Smooth muscle cell (in vitro differentiated cells): ENCODE measurements around the gene GPRIN3. TPM values are rescaled to one million over a fixed set of nuclear protein-coding genes. Genes with fewer than 3 reads are reported as not detected.

ENCODE experiments used
- DNase-seq: peaks from one replicate; lab custom pipeline; 2025; ENCODE audit not compliant: unreplicated experiment; lab: John Stamatoyannopoulos, UW
- H2AFZ ChIP-seq: fragments of 200-600 bp; sonication (generic); 2 replicates; pipeline ENCODE4 v1.6.0; 2016; ENCODE audit warnings: antibody characterized with exemption, low read depth, mild to moderate bottlenecking
- H3F3A ChIP-seq: fragments of 200-600 bp; sonication (generic); 2 replicates; pipeline ENCODE4 v1.6.0; 2017; ENCODE audit warnings: antibody characterized with exemption, low read depth
- H3K27ac ChIP-seq: fragments of 200-600 bp; sonication (generic); 2 replicates; pipeline ENCODE4 v1.5.1; 2016; ENCODE audit warnings: low read depth, mild to moderate bottlenecking
- H3K27me3 ChIP-seq: fragments of 200-600 bp; sonication (generic); 2 replicates; pipeline ENCODE4 v1.6.1; 2016; ENCODE audit warnings: low read depth, mild to moderate bottlenecking
- H3K36me3 ChIP-seq: fragments of 200-600 bp; sonication (generic); 2 replicates; pipeline ENCODE4 v1.5.1; 2016; ENCODE audit warnings: low read depth
- H3K4me1 ChIP-seq: fragments of 200-600 bp; sonication (generic); 2 replicates; pipeline ENCODE4 v1.5.1; 2016; ENCODE audit warnings: low read depth
- H3K4me2 ChIP-seq: fragments of 200-600 bp; sonication (generic); 2 replicates; pipeline ENCODE4 v1.6.0; 2016; ENCODE audit warnings: mild to moderate bottlenecking
- H3K4me3 ChIP-seq: fragments of 200-600 bp; sonication (generic); 2 replicates; pipeline ENCODE4 v1.5.1; 2016; ENCODE audit warnings: mild to moderate bottlenecking
- H3K79me2 ChIP-seq: fragments of 200-600 bp; sonication (generic); 2 replicates; pipeline ENCODE4 v1.6.0; 2016; ENCODE audit warnings: low read depth, mild to moderate bottlenecking
- H3K9ac ChIP-seq: fragments of 200-600 bp; sonication (generic); 2 replicates; pipeline ENCODE4 v1.6.0; 2016; ENCODE audit warnings: low read depth
- H3K9me3 ChIP-seq: fragments of 200-600 bp; sonication (generic); replicated peaks from 2 replicates; pipeline ENCODE4 v1.5.1; 2016; ENCODE audit warnings: low read depth
- H4K20me1 ChIP-seq: fragments of 200-600 bp; sonication (generic); 2 replicates; pipeline ENCODE4 v1.6.0; 2016; ENCODE audit warnings: low read depth
- CTCF ChIP-seq: fragments of 200-600 bp; sonication (generic); IDR thresholded peaks from 2 replicates; pipeline ENCODE4 v1.5.1; 2017; ENCODE audit warnings: borderline replicate concordance, mild to moderate bottlenecking, antibody characterized with exemption; ENCODE audit not compliant: insufficient read depth, poor library complexity, severe bottlenecking
- WGBS: methylation state at CpG from one replicate; pipeline ENCODE4 v1.1.7; 2016; ENCODE audit warnings: low lambda C conversion rate; 5-methylcytosine and 5-hydroxymethylcytosine counted together
- polyA plus RNA-seq: library from polyadenylated mRNA; unstranded; fragments of >200 nt; fragmentation: Nextera tagmentation; extraction: Ambion mirVana; gene quantifications from 2 replicates; pipeline ENCODE4 v1.2.1, GENCODE V29; 2016
- total RNA-seq: library from RNA; depleted of rRNA; stranded (reverse); fragments of >200 nt; gene quantifications from 2 replicates; pipeline ENCODE4 v1.2.3, GENCODE V29; 2014

GPRIN3 gene
- total and polyA plus RNA-seq, 2 experiments from 2014 or later, result 0.47 to 1.8 TPM

GRCh38 chr4:89338206-89338605 lies 30.6 kb upstream of the GPRIN3 start:
- no peak overlapping the region for H3K9ac ChIP-seq
- H4K20me1 ChIP-seq, result no peaks in the 10 kb centered on the region

GRCh38 chr4:89337681-89338080 lies 30.1 kb upstream of the GPRIN3 start:
- Histone ChIP-seq H3K36me3 (no peaks in the 10 kb centered on the region), H3K79me2 (no peaks in the 10 kb centered on the region), H3K4me2 (no peak overlapping the region), H4K20me1 (no peaks in the 10 kb centered on the region), H3K9ac (no peak overlapping the region), H3F3A (no peaks in the 10 kb centered on the region), H3K27me3 (no peaks in the 10 kb centered on the region), H3K9me3 (no peaks in the 10 kb centered on the region), H3K4me3 (no peak overlapping the region), H2AFZ (no peak overlapping the region), H3K27ac (no peak overlapping the region), H3K4me1 (no peaks in the 10 kb centered on the region)
- TF ChIP-seq CTCF, result no peak
- WGBS, result 92% methylated on average over 2 of the region's 2 CpGs
- no peak for DNase-seq

More at GRCh38 chr4:89338206-89338605, 30.6 kb upstream of the GPRIN3 start:
- no peak for DNase-seq
- Histone ChIP-seq H3K9me3 (no peaks in the 10 kb centered on the region), H3K4me2 (no peak overlapping the region), H3K79me2 (no peaks in the 10 kb centered on the region), H3K4me1 (no peaks in the 10 kb centered on the region), H3K36me3 (no peaks in the 10 kb centered on the region), H2AFZ (no peak overlapping the region), H3K27ac (no peak overlapping the region), H3F3A (no peaks in the 10 kb centered on the region), H3K4me3 (no peak overlapping the region), H3K27me3 (no peaks in the 10 kb centered on the region)
- no peak for TF ChIP-seq CTCF

- no peaks in the 10 kb centered on the region for H3K36me3 ChIP-seq
- no peaks in the 10 kb centered on the region for H3K27me3 ChIP-seq
- H3K9me3 ChIP-seq, result no peaks in the 10 kb centered on the region
- 64% methylated on average over 4 of the region's 4 CpGs for WGBS
- H3K4me1 ChIP-seq, result no peaks in the 10 kb centered on the region
- no peak overlapping the region for H3K27ac ChIP-seq
- no peak overlapping the region for H2AFZ ChIP-seq
- H3K4me3 ChIP-seq, result no peak overlapping the region
- DNase-seq, result no peak
- no peak overlapping the region for H3K9ac ChIP-seq
- no peaks in the 10 kb centered on the region for H4K20me1 ChIP-seq
- no peaks in the 10 kb centered on the region for H3F3A ChIP-seq
- TF ChIP-seq CTCF, result no peak
- no peaks in the 10 kb centered on the region for H3K79me2 ChIP-seq
- H3K4me2 ChIP-seq, result no peak overlapping the region
Observed at GRCh38 chr4:89336818-89337420, 29.3 kb upstream of the GPRIN3 start.

- WGBS, result 87% methylated on average over 4 of the region's 4 CpGs
- Histone ChIP-seq H3K27me3 (no peaks in the 10 kb centered on the region), H3K4me1 (no peaks in the 10 kb centered on the region), H3K9me3 (no peaks in the 10 kb centered on the region), H3K4me2 (no peak overlapping the region), H3F3A (no peaks in the 10 kb centered on the region), H3K4me3 (no peak overlapping the region), H3K9ac (no peak overlapping the region), H3K27ac (no peak overlapping the region), H3K79me2 (no peaks in the 10 kb centered on the region), H4K20me1 (no peaks in the 10 kb centered on the region), H2AFZ (no peak overlapping the region), H3K36me3 (no peaks in the 10 kb centered on the region)
- TF ChIP-seq CTCF, result no peak
- no peak for DNase-seq
Observed at GRCh38 chr4:89334830-89335229, 27.2 kb upstream of the GPRIN3 start.
